HG03025 (cell line): Measurements from ENCODE around the gene TMEM31.

ENCODE experiments used
- ATAC-seq: cut with Tn5 transposase; IDR thresholded peaks from one replicate; pipeline ENCODE4 v1.9.1; 2021; ENCODE audit warnings: mild to moderate bottlenecking, moderate library complexity; ENCODE audit not compliant: unreplicated experiment, low FRiP score

Gene TMEM31, protein sequence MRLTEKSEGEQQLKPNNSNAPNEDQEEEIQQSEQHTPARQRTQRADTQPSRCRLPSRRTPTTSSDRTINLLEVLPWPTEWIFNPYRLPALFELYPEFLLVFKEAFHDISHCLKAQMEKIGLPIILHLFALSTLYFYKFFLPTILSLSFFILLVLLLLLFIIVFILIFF

GRCh38 chrX:103710609-103711008, at the start of gene TMEM31:
TMEM31 (plus strand) TSS chrX:103710909; CDS start chrX:103712259, 1,350 bp downstream.
- ATAC-seq, result no peak

- no peak for ATAC-seq
Measured at GRCh38 chrX:103663981-103664762, 46.5 kb upstream of the TMEM31 start.

- no peak for ATAC-seq
Measured at GRCh38 chrX:103666202-103667107, 44.3 kb upstream of the TMEM31 start.

- ATAC-seq, result no peak
Measured at GRCh38 chrX:103669745-103670144, 41.0 kb upstream of the TMEM31 start.

DNA sequence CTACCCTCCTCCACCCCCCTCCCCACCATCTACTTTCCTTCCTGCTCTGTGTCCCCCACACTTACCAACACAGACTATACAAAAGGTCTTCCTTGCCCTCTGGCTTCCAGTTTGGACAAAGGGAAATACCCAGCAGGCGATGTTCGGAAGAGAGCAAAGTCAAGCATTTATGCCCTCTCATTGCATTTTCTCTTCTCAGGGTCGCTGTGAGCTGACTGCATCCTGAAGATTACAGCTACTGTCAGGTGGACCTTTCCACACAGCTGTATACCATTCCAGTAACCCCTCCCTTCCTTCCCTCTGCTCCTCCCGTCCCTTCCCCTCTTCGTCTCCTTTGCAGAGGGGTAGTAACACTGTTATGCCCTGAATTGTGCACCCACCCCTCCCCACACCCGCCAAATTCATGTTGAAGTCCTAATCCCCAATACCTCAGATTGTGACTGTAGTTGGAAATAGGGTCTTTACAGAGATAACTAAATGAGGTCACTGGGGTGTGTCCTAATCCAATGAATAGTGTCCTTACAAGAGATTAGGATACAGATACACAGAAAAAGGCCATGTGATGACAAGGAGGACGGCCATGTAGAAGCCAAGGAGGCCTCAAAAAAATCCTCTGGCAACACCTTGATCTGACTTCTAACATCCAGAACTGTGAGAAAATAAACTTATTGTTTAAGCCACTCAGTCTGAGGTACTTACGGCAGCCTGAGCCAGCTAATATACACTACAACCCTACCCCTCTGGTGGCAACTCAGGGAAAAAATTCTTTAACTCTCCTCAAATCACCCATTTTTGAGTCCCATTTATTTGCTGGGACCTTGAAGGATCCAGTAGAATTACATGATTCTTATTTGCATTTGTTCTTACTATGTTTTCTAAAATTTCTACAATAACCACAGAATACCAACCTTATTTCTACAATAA, 35.9 kb upstream of the TMEM31 start:
- no peak for ATAC-seq

GRCh38 chrX:103678199-103678993, 32.3 kb upstream of the TMEM31 start:
- no peak for ATAC-seq

GRCh38 chrX:103681443-103681842, 29.3 kb upstream of the TMEM31 start:
- ATAC-seq, result no peak

DNA sequence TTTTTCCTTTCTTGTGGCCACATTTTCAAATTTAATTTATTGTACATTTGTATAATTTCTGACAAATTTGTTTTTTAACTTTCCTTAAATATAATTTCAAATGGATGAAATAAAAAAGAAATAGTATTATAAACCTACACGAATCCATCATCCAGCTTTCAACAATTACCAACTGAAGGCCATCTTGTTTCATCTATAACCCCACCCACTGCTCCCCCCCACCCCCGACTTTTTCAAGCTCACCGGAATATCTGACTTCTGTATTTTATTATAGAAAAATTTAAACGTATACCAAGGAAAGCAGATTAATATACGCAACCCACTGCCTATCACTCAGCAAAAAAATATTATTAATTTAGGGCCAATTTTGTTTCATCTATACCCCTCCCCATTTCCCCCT, 25.3 kb upstream of the TMEM31 start:
- no peak for ATAC-seq

- ATAC-seq, result peak; percentile 87
Measured at GRCh38 chrX:103686199-103687072, 24.3 kb upstream of the TMEM31 start, which contains the start of gene MORF4L2. MORF4L2 (minus strand) TSS chrX:103686699; CDS start chrX:103677027, 9,672 bp downstream.

- ATAC-seq, result peak; percentile 56
Measured at GRCh38 chrX:103687073-103687695, 23.5 kb upstream of the TMEM31 start.

- ATAC-seq, result no peak
Measured at GRCh38 chrX:103687696-103688201, 23.0 kb upstream of the TMEM31 start.

DNA sequence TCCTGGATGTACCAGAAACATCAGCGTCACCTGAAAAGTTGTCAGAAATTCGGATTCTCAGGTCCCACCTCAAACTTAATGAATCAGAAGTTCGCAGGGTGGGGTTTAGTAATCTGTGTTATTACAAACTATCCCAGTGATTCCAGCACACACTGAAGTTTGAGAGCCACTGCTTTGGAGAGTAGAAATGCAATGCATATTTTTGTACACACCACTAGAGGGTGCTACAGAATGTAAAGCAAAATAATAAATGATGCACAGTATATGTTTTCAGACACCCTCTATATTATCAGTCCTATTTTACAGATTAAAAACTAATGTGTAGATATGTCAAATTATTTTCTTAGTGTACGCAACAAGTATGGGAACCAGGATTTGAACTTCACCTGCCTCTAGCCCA, 21.8 kb upstream of the TMEM31 start:
- no peak for ATAC-seq

- no peak for ATAC-seq
Measured at GRCh38 chrX:103691059-103691458, 19.6 kb upstream of the TMEM31 start.

- no peak for ATAC-seq
Measured at GRCh38 chrX:103697687-103698086, 13.0 kb upstream of the TMEM31 start.

- ATAC-seq, result no peak
Measured at GRCh38 chrX:103699243-103699642, 11.5 kb upstream of the TMEM31 start.

- ATAC-seq, result no peak
Measured at GRCh38 chrX:103704863-103705262, 5.8 kb upstream of the TMEM31 start.

DNA sequence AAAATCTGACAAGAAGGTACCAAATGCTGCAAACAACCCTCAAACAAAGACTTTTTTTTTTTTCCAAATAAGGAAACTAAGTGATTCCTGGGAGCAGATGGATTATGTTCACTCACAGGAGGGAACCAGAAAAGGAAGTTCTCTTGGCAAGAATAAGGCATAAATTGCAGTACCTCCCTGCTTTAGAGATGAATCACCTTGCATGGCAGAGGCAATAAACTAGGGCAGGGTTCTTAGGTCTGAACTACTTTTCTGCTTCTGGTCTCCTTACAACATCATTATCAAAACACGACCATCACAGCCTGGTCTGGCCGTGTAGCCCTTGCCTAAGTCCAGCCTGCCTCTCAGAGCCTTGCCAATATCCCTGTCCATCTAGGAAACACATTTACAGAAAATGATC, 6.3 kb downstream of the TMEM31 start:
- ATAC-seq, result no peak

DNA sequence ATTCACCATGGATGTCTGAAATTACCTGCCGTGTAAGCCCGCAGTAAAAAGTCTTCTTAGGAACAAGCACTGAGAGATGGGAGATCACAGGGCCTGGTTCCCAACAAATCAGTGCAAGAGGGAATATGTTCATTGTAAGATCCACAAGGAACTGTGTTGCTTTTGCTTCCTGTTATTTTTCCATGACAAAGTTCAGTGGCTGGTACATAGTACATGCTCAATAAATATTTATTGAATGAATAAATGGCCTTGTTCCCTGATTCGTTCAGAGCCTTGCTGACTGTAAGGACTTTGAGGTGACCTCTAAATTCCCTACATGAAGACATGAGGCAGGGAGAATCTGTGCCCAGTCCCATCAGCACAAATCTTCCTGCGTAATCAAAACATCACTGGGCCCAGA, 7.4 kb downstream of the TMEM31 start:
- ATAC-seq, result no peak
